NCI-H510A treated with DMSO at 0.1 percent for 48 hours (cell line): ENCODE data around the gene ERC1.
"Not testable (repeated sequence)": the region's sequence is repeated elsewhere in the genome, so short reads cannot be mapped to it uniquely, and the experiment has no call there.

Experiments
- DNase-seq: peaks from one replicate; lab custom pipeline; 2025; lab: John Stamatoyannopoulos, UW

The ERC1 gene

DNA sequence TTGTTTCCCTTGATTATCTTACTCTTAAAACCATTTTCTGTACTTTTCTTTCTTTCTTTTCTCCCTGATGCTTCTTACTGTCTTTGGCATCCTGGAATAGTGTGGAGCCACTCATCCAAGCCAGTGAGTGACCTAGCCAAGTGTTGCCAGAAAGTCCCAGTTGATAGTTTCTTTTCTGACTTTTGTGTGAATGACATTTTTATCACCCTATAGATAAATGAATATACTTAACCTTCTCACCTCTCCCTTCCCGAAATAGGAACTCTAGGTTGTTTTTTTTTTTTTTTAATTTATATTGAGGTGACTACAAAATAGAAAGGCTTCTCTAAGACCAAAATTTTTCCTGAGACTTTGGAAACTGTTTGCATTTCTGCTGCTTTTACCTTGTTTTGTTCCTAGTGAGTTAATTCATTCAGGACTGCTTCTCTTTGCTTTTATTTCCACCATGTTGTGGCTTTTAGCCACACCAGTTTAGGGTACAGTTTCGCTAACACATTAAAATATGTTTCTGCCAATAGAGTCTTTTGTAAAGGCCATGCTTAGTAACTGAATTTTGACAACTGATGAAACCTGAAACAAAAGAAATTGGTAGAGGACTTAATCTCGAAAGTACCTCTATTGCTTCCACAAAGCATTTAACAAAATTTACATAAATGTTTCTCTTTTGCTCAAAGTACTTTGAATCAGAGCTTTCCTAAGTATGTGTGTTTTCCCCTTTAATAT lies 194.6 kb downstream of the ERC1 start:
- no peak for DNase-seq

DNA sequence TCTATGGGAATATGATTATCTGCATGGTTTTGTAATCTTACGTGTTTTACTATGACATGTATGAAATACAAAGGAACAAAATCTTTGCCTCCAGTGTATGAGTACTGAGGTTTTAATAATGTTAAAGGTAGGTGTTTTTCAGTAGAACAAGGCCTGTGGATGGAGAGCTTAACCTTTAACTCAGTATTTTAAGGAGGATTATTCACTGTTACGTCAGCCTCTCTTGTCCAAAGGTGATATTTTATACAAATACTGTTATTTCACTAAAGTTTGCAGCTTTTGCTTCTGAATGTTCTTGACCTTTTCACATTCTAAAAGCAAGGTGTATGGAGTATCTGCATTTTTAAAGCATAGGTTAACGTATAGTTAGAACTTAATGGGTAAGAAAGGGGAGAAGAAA lies 195.3 kb downstream of the ERC1 start:
- DNase-seq: no peak

DNA sequence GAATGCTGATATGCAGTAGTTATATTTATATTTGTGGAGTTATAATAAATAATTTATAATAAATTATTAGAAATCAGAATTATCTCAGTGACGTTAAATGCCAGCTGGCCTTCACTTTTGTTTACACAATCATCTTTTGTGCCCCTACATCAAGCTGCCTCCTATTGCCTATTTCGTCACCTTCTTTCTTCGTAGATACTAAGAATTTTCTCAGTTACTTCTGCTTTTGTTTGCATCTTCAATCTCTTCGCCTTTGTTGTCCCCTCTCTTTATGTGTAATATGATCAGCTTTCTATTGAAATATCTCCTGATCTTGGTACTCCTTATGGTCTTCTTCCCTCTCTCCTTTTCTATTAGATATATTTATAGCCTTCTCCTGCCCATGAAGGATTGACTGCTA lies 197.0 kb downstream of the ERC1 start:
- DNase-seq: no peak

- no peak for DNase-seq
These were observed 198.1 kb downstream of the ERC1 start for GRCh38 chr12:1189163-1189562.

DNA sequence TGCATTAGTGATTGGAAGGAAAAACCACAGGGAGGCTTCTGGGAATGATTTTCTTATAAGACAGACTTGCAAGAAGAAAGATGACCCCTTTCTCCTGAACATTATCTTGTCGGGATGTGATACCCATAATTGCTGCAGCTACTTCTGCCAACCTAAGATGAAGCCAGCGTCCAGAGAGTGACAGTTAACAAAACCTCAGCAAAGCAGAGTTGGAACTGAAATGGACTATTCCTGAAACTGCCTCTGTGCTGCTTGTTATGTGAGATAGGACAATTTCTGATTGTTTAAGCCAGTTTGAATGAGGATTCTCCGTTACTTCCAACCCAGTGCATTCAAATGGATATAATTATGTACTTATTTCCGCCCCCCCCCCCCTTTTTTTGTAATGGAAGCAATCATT lies 204.5 kb downstream of the ERC1 start:
- no peak for DNase-seq

- no peak for DNase-seq
These were observed 206.4 kb downstream of the ERC1 start for GRCh38 chr12:1197264-1198018.

DNA sequence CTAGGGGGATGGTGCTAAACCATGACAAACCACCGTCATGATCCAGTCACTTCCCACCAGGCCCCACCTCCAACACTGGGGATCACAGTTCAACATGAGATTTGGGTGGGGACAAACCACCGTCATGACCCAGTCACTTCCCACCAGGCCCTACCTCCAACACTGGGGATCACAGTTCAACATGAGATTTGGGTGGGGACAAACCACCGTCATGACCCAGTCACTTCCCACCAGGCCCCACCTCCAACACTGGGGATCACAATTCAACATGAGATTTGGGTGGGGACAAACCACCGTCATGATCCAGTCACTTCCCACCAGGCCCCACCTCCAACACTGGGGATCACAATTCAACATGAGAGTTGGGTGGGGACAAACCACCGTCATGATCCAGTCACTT lies 207.8 kb downstream of the ERC1 start:
- not testable (repeated sequence) for DNase-seq

DNA sequence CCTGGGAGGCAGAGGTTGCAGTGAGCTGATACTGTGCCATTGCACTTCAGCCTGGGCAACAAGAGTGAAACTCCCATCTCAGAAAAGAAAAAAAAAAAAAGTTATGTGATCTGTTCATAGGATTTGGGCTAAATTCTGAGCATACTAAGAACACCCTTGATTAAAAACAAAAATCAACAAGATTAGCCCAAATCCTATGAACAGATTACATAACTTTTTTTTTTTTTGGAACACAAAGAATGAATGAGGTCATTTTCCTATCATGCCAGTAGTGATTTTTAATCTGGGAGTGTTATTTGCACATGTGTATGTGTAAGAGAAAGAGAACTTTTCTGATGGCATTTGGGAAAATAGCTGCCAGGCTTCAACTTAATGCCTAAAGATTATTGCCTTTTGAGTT lies 208.7 kb downstream of the ERC1 start:
- DNase-seq: no peak

GRCh38 chr12:1201030-1201429 lies 210.0 kb downstream of the ERC1 start:
- no peak for DNase-seq

DNA sequence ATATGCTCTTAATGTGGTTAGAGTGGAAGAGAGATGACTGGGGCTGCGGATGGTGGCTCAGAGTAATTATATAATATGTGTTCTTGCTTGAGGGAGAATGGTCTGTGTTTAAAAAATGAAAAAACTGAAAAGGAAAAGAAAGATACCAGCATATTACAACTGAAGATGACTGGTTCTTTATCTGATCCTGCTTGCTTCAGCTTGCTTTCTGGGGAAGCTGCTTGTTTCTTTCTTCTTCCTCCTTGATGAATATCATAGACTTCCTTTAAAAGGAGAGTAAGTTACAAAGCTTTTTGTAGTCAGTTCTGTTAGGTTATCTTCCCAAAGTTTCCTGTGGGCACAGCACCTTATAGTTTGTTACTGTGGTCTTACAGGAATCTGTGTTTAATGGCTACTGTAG lies 210.9 kb downstream of the ERC1 start:
- no peak for DNase-seq

GRCh38 chr12:1203735-1204019 lies 212.7 kb downstream of the ERC1 start:
- no peak for DNase-seq

GRCh38 chr12:1204581-1205121 lies 213.6 kb downstream of the ERC1 start:
- no peak for DNase-seq

GRCh38 chr12:1205512-1206060 lies 214.6 kb downstream of the ERC1 start:
- DNase-seq: no peak

- DNase-seq: no peak
These were observed 215.2 kb downstream of the ERC1 start for GRCh38 chr12:1206118-1206734.

- no peak for DNase-seq
These were observed 216.3 kb downstream of the ERC1 start for GRCh38 chr12:1207276-1207675.

GRCh38 chr12:1208719-1209118 lies 217.7 kb downstream of the ERC1 start:
- DNase-seq: not testable (repeated sequence)

DNA sequence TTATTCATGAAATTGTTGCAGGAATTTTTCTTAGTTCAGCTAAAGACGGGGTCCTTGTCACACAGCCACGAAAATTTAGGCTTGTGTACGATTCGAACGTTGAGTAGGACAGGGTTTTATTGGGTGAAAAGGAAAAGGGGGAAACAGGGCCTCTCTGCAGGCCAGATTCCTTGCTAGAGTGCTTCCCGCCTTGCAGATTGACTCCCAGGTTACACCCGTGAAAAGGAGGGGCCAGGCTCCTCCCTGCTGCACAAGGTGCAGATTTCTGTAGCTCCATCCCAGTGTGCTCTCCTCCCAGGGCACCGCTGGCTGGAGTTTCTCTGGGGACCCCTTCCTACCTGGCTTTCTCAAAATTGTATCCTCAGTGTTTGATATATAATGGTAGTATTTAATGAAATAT lies 221.5 kb downstream of the ERC1 start:
- no peak for DNase-seq

GRCh38 chr12:1213205-1213604 lies 222.2 kb downstream of the ERC1 start:
- no peak for DNase-seq

GRCh38 chr12:1213618-1214205 lies 222.7 kb downstream of the ERC1 start:
- no peak for DNase-seq

DNA sequence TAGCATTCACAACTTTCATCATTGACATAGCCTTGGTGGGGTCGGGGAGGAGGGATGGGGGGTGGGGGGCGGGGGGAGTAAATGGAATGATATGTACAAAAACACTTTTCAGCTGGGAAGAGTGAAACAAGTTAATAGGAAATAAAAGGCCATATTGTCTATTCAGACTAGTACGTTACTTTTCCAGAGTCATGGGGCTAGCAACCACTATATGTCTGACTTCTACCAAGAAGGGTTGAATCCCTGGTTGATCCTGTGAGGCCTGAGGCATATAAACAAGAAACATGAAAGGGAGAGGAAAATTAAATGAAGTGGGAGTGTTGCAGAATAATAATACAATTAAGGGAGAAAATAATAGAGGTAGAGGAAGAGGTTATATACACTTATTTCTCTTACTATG lies 225.5 kb downstream of the ERC1 start:
- DNase-seq: no peak

GRCh38 chr12:1217191-1217949 lies 226.3 kb downstream of the ERC1 start:
- peak; percentile 39 for DNase-seq

DNA sequence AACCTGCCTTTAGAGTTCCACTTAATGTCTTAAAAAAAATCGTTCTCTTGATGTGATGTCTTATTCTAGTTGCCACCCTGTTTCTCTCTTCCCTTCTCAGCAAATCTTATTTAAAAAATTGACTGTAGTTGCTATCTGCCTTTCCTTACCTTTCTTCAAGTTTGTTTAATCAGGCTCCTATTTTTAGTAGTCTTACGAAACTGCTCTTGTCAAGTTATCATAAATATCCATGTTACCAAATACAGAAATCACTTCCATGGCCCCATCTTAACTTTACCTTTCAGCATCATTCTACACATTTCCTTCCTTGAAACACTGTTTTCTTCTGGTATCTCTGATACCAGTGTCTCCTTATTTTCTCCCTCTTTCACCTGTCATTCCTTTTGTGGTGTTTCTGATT lies 227.3 kb downstream of the ERC1 start:
- no peak for DNase-seq
